ENCODE data around the gene RGS7.

GRCh38 chr1:241265428-241265827 is 91.6 kb downstream of the RGS7 start:
- no peak for TF ChIP-seq CTCF (IDR thresholded peaks at IDR 0.05)
- TF ChIP-seq POLR2AphosphoS5 (IDR thresholded peaks at IDR 0.05; ENCODE audit: low read depth, low read length): no peak
- no peak for TF ChIP-seq REST (IDR thresholded peaks at IDR 0.05; ENCODE audit: insufficient read depth in 1 of 2, low read depth in 2 of 2, low read length in 1 of 2)
